Measurements from ENCODE around the gene VAV2.
A peak's percentile ranks its signal among the peaks of the same experiment; 100 is the strongest.
"Not testable (repeated sequence)": the region's sequence is repeated elsewhere in the genome, so short reads cannot be mapped to it uniquely, and the experiment has no call there.

The VAV2 gene

GRCh38 chr9:133994353-133995011 lies 2.4 kb upstream of the VAV2 start:
- WGBS, 2 experiments (ENCODE audit: insufficient coverage in 2 of 2), result 3 to 11% methylated on average over 7 of the region's 11 CpGs
- no peaks in the 10 kb centered on the region for H3K36me3 ChIP-seq (ENCODE audit: control insufficient read depth, insufficient read depth, low read length)
- H3K4me3 ChIP-seq (ENCODE audit: extremely low read depth, insufficient read depth, low read length, poor library complexity, severe bottlenecking), result no peak overlapping the region
- no peaks in the 10 kb centered on the region for H3K9me3 ChIP-seq (ENCODE audit: control insufficient read depth, low read length)
- H3K27ac ChIP-seq (ENCODE audit: low read depth, low read length, severe bottlenecking), result no peak overlapping the region
- H3K4me1 ChIP-seq (ENCODE audit: control insufficient read depth, insufficient read depth, low read length, poor library complexity, severe bottlenecking), result peaks cover 23% of the 10 kb centered on the region

DNA sequence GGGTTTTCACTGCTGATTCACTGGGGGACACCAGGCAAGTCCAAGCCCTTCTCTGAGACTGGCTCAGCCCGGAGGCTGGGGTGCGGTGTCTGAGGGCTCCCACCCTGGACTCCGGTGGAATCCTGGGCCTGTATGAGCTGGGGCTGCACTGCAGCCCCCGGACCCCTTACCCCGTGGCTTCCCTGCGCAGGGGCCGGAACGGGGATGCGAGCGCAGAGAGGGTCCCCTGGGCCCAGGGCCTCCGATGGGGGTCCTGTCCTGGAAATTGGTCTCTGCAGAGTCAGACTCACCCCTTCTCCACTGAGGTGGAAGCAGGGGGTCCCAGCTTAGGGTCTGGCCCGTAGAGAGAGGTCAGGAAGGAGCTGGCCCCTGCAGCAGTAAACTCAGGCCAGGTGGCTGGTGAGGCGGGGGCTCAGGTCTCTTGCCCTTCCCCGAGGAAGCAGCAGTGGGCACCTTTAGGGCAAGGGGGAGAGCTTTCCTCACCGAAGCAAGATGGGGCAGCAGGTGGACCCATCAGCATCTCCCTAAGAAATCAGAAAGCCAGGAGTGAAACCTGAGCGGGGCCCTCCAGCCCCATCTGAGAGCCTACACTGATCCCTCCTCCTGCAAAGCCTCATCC lies 1.6 kb upstream of the VAV2 start:
- H3K27ac ChIP-seq (ENCODE audit: low read depth, low read length, severe bottlenecking), result peak overlapping the region; percentile 69
- peak overlapping the region; percentile 69 for H3K4me3 ChIP-seq (ENCODE audit: extremely low read depth, insufficient read depth, low read length, poor library complexity, severe bottlenecking)
- peaks cover 23% of the 10 kb centered on the region for H3K4me1 ChIP-seq (ENCODE audit: control insufficient read depth, insufficient read depth, low read length, poor library complexity, severe bottlenecking)
- H3K36me3 ChIP-seq (ENCODE audit: control insufficient read depth, insufficient read depth, low read length), result no peaks in the 10 kb centered on the region
- WGBS, 2 experiments (ENCODE audit: insufficient coverage in 2 of 2), result 80 to 87% methylated on average over 12 to 16 of the region's 16 CpGs
- H3K9me3 ChIP-seq (ENCODE audit: control insufficient read depth, low read length), result no peaks in the 10 kb centered on the region

GRCh38 chr9:133992780-133993634 lies 883 bp upstream of the VAV2 start:
- Histone ChIP-seq H3K27ac (ENCODE audit: low read depth, low read length, severe bottlenecking) (peak overlapping the region; percentile 69), H3K4me3 (ENCODE audit: extremely low read depth, insufficient read depth, low read length, poor library complexity, severe bottlenecking) (peak overlapping the region; percentile 69), H3K36me3 (ENCODE audit: control insufficient read depth, insufficient read depth, low read length) (no peaks in the 10 kb centered on the region), H3K4me1 (ENCODE audit: control insufficient read depth, insufficient read depth, low read length, poor library complexity, severe bottlenecking) (peaks cover 23% of the 10 kb centered on the region), H3K9me3 (ENCODE audit: control insufficient read depth, low read length) (no peaks in the 10 kb centered on the region)
- 1 to 2% methylated on average over 36 to 56 of the region's 74 CpGs for WGBS, 2 experiments (ENCODE audit: insufficient coverage in 2 of 2)

DNA sequence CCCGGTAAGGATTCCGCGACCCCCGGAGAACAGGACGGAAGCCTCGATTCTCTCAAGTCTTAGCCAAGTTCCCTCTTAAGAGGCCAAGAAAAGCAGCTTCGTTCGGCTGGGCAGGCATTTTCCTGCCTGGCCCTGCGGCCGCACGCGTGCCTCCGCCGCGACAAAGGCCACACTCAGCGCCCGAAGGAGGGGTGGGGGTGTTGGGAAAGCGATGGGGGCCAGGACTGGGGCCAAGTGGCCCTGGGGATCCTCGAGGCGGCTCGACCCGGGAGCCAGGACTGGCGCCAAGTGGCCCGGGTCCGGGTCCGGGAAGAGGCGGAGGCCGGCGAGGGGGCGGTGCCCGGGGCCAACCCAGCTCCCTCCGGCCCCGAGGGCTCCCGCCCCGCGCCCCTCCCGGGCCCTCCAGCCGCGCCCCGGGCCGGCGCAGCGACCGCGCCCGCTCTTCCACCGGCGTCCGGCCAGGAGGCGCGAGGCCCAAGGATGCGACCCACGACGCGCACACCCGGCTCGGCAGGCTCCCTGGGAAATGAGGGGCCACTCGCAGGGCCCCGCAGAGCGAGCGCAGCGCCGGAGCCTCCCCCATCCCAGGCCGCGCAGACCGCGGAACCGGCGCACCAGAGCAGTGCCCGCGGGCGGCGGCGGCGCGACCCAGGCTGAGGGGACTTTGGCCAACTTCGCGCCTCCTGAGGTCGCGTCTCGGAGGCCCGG lies 756 bp downstream of the VAV2 start:
- Histone ChIP-seq H3K4me1 (ENCODE audit: control insufficient read depth, insufficient read depth, low read length, poor library complexity, severe bottlenecking) (peaks cover 23% of the 10 kb centered on the region), H3K9me3 (ENCODE audit: control insufficient read depth, low read length) (no peaks in the 10 kb centered on the region), H3K27ac (ENCODE audit: low read depth, low read length, severe bottlenecking) (peak overlapping the region; percentile 80), H3K36me3 (ENCODE audit: control insufficient read depth, insufficient read depth, low read length) (no peaks in the 10 kb centered on the region), H3K4me3 (ENCODE audit: extremely low read depth, insufficient read depth, low read length, poor library complexity, severe bottlenecking) (peak overlapping the region; percentile 67)
- WGBS, 2 experiments (ENCODE audit: insufficient coverage in 2 of 2), result 0 to 1% methylated on average over 66 to 70 of the region's 82 CpGs

DNA sequence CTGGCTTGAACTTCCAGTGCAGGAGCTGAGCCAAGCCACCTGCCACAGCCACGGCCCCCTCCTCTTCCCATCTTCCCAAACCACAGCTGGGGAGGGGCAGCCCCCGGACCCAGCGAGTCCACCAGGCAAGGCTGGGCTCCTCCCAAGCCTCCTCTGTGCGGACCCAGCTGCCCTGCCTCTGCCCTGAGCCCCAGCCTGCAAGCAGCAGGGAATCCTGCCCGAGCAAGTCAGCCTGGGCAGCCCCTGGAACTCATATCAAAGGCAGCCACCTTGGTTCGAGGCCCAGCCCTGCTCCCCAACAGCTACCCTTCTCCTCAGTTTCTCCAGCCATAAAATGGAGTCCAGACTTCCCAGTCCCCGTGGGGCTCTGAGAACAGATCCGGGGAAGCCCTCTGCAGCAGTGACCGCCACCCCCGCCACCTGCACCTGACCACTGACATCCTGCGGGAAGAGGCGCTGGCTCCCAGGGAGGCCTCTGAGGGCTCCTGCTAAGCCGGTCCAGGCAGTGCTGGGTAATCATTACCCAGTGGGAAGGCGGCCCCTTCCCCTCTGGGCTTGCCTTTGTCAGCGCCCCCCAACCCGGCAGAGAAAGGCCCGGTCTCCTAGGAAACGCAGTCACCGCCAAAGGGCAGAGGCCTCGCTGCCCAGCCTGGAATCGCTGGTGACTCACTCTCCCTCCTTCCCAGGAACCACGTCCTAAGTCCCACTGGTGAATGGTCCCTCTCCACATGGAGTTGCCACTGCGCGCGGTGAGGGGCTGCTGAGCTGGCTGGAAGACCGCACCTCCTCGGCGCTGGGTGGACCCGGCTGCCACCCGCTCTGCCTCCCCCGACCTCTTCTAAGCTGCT lies 1.5 kb downstream of the VAV2 start:
- Histone ChIP-seq H3K9me3 (ENCODE audit: control insufficient read depth, low read length) (no peaks in the 10 kb centered on the region), H3K36me3 (ENCODE audit: control insufficient read depth, insufficient read depth, low read length) (peaks cover under 1% of the 10 kb centered on the region), H3K27ac (ENCODE audit: low read depth, low read length, severe bottlenecking) (peak overlapping the region; percentile 80), H3K4me1 (ENCODE audit: control insufficient read depth, insufficient read depth, low read length, poor library complexity, severe bottlenecking) (peaks cover 23% of the 10 kb centered on the region), H3K4me3 (ENCODE audit: extremely low read depth, insufficient read depth, low read length, poor library complexity, severe bottlenecking) (peak overlapping the region; percentile 67)
- WGBS, 2 experiments (ENCODE audit: insufficient coverage in 2 of 2), result 20 to 21% methylated on average over 25 to 27 of the region's 31 CpGs

- H3K27ac ChIP-seq (ENCODE audit: low read depth, low read length, severe bottlenecking), result no peak overlapping the region
- peak overlapping the region; percentile 67 for H3K4me3 ChIP-seq (ENCODE audit: extremely low read depth, insufficient read depth, low read length, poor library complexity, severe bottlenecking)
- no peaks in the 10 kb centered on the region for H3K9me3 ChIP-seq (ENCODE audit: control insufficient read depth, low read length)
- 90 to 92% methylated on average over 14 to 20 of the region's 24 CpGs for WGBS, 2 experiments (ENCODE audit: insufficient coverage in 2 of 2)
- H3K4me1 ChIP-seq (ENCODE audit: control insufficient read depth, insufficient read depth, low read length, poor library complexity, severe bottlenecking), result peaks cover 23% of the 10 kb centered on the region
- H3K36me3 ChIP-seq (ENCODE audit: control insufficient read depth, insufficient read depth, low read length), result peaks cover 4% of the 10 kb centered on the region
These were observed 2.3 kb downstream of the VAV2 start for GRCh38 chr9:133989625-133990365.

- H3K27ac ChIP-seq (ENCODE audit: low read depth, low read length, severe bottlenecking); H3K4me3 ChIP-seq (ENCODE audit: extremely low read depth, insufficient read depth, low read length, poor library complexity, severe bottlenecking); H3K9me3 ChIP-seq (ENCODE audit: control insufficient read depth, low read length): not testable (repeated sequence)
- Histone ChIP-seq H3K36me3 (ENCODE audit: control insufficient read depth, insufficient read depth, low read length) (peaks cover 11% of the 10 kb centered on the region), H3K4me1 (ENCODE audit: control insufficient read depth, insufficient read depth, low read length, poor library complexity, severe bottlenecking) (peaks cover 21% of the 10 kb centered on the region)
- WGBS, 2 experiments (ENCODE audit: insufficient coverage in 2 of 2), result 93 to 94% methylated on average over 12 to 13 of the region's 14 CpGs
These were observed 3.4 kb downstream of the VAV2 start for GRCh38 chr9:133988771-133989170.

DNA sequence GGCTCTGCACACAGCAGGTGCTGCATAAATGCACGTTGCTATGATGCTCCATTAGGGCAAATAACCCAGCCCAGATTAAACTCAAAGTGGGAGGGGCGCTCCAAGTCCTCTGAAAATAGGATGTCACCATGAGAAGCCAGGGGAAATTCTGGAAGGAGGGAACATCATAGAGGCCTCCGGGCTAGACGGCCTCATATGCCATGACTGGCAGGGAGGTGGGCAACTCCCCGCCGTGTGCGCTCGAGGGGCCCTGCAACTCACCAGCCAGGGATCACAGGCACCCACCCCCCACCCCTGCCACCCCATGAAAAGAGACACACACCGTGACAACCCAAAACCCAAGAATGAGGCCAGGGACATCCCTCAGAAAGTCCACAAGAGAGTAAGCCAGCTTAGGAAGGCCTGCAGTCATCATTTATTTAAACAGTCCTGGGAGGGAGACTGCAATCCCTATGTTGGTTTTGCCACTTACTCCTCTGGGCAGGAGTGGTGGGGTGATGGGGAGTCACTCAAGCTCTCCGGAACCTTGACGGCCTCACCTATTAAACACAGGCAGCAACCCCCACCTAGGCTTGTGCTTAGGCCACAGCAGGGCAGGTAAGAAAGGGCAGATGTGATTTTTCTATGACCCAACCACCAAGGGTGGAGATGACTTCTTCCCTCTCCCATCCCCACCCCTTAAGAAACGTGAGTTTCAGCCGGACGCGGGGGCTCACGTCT lies 4.0 kb downstream of the VAV2 start:
- WGBS, 2 experiments (ENCODE audit: insufficient coverage in 2 of 2), result 83 to 94% methylated on average over 1 to 11 of the region's 16 CpGs
- no peak overlapping the region for H3K4me3 ChIP-seq (ENCODE audit: extremely low read depth, insufficient read depth, low read length, poor library complexity, severe bottlenecking)
- H3K9me3 ChIP-seq (ENCODE audit: control insufficient read depth, low read length), result no peaks in the 10 kb centered on the region
- peaks cover 11% of the 10 kb centered on the region for H3K36me3 ChIP-seq (ENCODE audit: control insufficient read depth, insufficient read depth, low read length)
- H3K27ac ChIP-seq (ENCODE audit: low read depth, low read length, severe bottlenecking), result no peak overlapping the region
- H3K4me1 ChIP-seq (ENCODE audit: control insufficient read depth, insufficient read depth, low read length, poor library complexity, severe bottlenecking), result peaks cover 14% of the 10 kb centered on the region

DNA sequence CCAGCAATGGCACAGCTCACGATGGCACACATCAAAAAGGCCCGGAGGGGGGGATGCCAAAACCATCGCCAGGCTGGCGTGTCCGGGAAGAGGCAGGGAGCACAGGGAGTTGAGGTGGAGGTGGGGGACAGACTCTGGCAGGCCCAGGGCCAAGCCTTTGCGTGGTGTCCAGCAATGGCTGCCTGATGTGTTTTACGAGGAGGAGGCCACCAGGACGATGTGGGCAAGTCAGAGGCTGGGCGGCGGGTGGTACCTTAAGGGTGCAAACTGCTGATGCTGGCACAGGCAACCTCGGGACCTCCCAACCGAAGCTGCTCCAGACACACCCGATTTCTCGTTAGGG lies 4.7 kb downstream of the VAV2 start:
- Histone ChIP-seq H3K27ac (ENCODE audit: low read depth, low read length, severe bottlenecking) (no peak overlapping the region), H3K9me3 (ENCODE audit: control insufficient read depth, low read length) (no peaks in the 10 kb centered on the region), H3K36me3 (ENCODE audit: control insufficient read depth, insufficient read depth, low read length) (peaks cover 11% of the 10 kb centered on the region), H3K4me3 (ENCODE audit: extremely low read depth, insufficient read depth, low read length, poor library complexity, severe bottlenecking) (no peak overlapping the region), H3K4me1 (ENCODE audit: control insufficient read depth, insufficient read depth, low read length, poor library complexity, severe bottlenecking) (peaks cover 13% of the 10 kb centered on the region)
- WGBS, 2 experiments (ENCODE audit: insufficient coverage in 2 of 2), result 91 to 98% methylated on average over 13 to 14 of the region's 14 CpGs

Measured in mesodermal cell (in vitro differentiated cells).